Measurements from ENCODE around the gene GLIPR1L2. TPM values are rescaled to one million over a fixed set of nuclear protein-coding genes. Genes with fewer than 3 reads are reported as not detected.

GLIPR1L2 gene
- polyA plus RNA-seq, 4 donors = 0.46 to 0.74 TPM; not detected in 2

Other genes starting within 250 kb of the GLIPR1L2 start
- gene KCNC2, start 181.2 kb upstream of the GLIPR1L2 start, polyA plus RNA-seq = under 1 TPM in 2 of 4 donors, not detected in 2; 0.12 TPM
- 1 to 10 TPM in 3 of 4 donors, under 1 TPM in 1; 0.27 to 3.1 (median 1.5) TPM for gene CAPS2, start 60.8 kb upstream of the GLIPR1L2 start, polyA plus RNA-seq
- gene GLIPR1L1, start 56.4 kb upstream of the GLIPR1L2 start, polyA plus RNA-seq = not detected
- gene GLIPR1, start 89.7 kb downstream of the GLIPR1L2 start, polyA plus RNA-seq = 1 to 10 TPM; 2.5 to 8.1 (median 3.0) TPM
- 10 to 100 TPM in 3 of 4 donors, 1 to 10 TPM in 1; 10.0 to 40.7 (median 16.7) TPM for gene KRR1, start 120.5 kb downstream of the GLIPR1L2 start, polyA plus RNA-seq